Tibial nerve (tissue), 3 donors: ENCODE measurements around the gene DAAM2.

Experiments used
- CTCF ChIP-seq, 5 experiments: fragments of 200-600 bp in 3 of 5; fragments of 450-650 bp in 2 of 5; sonication (generic) in 3 of 5; IDR thresholded peaks; one replicate each; pipeline ENCODE4 v1.5.1; 2016 to 2019; ENCODE audit warnings: antibody characterized with exemption in 5 of 5, mild to moderate bottlenecking in 3 of 5, moderate library complexity in 2 of 5
- POLR2A ChIP-seq, 2 donors: fragments of 450-650 bp; IDR thresholded peaks; one replicate each; pipeline ENCODE4 v1.6.1; 2017; ENCODE audit warnings: antibody characterized with exemption in 2 of 2, mild to moderate bottlenecking in 2 of 2, moderate library complexity in 2 of 2

- TF ChIP-seq CTCF (IDR thresholded peaks at IDR 0.05): no peak
- no peak for TF ChIP-seq POLR2A (IDR thresholded peaks at IDR 0.05)
Observed at GRCh38 chr6:39896701-39897100, 104.5 kb downstream of the DAAM2 start.
